ENCODE measurements around the gene KRT80. TPM values are rescaled to one million over a fixed set of nuclear protein-coding genes. Genes with fewer than 3 reads are reported as not detected.

Gene KRT80
- total RNA-seq, 4 donors from 2014 or later, result 0.16 to 0.54 (median 0.31) TPM; not detected in 1

DNA sequence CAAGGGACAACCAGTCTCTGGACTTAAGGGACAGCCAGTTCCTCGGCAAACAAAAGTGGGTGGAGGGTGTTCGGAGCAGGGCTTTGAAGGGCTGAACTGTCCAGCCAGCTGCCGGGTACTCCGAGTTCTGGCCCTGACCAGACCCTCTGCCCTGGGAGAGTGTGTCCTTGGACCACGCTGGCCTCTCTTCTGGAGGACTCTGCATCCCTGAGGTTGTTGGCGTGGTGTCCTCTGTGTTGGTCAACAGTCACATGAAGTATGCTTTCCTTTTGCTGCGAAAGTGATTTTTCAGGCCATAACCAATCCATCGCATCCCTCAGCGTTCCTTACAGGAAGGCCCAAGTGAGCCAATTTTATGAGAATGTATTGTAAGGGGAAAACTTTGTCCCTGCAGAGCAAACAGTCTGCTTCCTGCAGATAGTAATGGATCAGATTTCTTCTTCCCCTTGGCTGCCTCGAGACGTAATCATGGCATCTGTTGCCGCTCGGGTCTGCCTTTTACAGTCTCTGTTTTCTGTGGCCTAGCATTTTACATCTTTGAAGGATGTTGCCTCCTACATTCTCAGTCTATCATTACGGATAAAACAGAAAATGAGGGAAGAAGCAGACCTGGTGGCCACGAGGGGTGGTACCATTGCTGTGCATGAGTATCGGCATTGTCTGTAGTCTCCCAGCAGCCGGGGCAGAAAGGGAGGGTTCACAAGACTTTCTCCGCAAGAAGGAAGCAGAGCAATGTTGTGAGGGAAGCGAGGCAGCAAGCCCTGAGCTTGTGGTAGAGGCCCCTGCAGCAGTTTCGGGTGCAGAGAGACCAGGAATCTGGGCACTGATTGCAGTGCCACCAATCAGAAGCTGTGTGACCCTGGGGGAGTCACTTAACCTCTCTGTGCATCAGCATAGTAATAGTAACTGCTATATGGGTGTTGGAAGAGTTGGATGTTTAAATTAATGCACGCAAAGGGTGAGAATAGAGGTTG, 64.9 kb downstream of the KRT80 start:
- ATAC-seq, result peak; percentile 64
- peaks cover 19% of the 10 kb centered on the region for H3K27me3 ChIP-seq
- TF ChIP-seq, protein P1, sequence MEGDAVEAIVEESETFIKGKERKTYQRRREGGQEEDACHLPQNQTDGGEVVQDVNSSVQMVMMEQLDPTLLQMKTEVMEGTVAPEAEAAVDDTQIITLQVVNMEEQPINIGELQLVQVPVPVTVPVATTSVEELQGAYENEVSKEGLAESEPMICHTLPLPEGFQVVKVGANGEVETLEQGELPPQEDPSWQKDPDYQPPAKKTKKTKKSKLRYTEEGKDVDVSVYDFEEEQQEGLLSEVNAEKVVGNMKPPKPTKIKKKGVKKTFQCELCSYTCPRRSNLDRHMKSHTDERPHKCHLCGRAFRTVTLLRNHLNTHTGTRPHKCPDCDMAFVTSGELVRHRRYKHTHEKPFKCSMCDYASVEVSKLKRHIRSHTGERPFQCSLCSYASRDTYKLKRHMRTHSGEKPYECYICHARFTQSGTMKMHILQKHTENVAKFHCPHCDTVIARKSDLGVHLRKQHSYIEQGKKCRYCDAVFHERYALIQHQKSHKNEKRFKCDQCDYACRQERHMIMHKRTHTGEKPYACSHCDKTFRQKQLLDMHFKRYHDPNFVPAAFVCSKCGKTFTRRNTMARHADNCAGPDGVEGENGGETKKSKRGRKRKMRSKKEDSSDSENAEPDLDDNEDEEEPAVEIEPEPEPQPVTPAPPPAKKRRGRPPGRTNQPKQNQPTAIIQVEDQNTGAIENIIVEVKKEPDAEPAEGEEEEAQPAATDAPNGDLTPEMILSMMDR (IDR thresholded peaks at IDR 0.05), result no peak
- no peak for TF ChIP-seq POLR2AphosphoS5 (IDR thresholded peaks at IDR 0.05)
- TF ChIP-seq POLR2A (IDR thresholded peaks at IDR 0.05), result no peak
- TF ChIP-seq EP300 (IDR thresholded peaks at IDR 0.05), result no peak
- peak overlapping the region in 3 of 4 donors; percentile 46 to 69 (median 51) for H3K27ac ChIP-seq
- no peaks in the 10 kb centered on the region for H3K36me3 ChIP-seq
- WGBS, 2 donors (ENCODE audit: low coverage in 1 of 2), result 49 to 72% methylated on average over 9 to 14 of the region's 21 CpGs
- H3K4me3 ChIP-seq, result no peak overlapping the region
- H3K9me3 ChIP-seq, result no peaks in the 10 kb centered on the region
- peaks cover 0 to 8% (median 0%) of the 10 kb centered on the region in 3 donors for H3K4me1 ChIP-seq

DNA sequence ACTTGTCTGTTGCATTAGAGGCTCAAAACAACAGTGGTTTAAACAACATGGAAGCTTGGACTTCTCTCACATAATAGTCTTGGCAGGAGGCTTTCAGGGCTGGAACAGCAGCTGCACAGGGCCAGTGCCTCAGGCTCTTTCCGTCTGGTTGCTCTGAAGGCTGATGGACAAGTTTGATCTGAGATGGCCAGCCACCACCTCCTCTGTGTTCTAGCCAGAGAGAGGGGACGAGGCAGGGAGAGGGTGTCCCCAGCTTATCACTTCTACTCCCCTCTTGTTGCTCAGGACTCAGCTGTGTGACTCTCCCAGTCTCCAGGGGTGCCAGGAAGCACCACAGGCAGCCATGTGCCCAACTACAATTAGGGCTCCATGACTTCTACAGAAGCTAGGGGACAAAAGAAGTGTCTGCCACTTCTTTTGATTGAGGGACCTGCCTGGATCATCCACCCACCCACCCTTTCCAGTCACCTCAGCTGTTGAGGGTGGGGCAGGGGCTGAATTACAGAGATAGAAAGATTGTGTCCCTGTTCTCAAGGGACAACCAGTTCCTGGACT, 65.7 kb downstream of the KRT80 start:
- Histone ChIP-seq H3K36me3 (no peaks in the 10 kb centered on the region), H3K4me1 (peaks cover 0 to 14% (median 3%) of the 10 kb centered on the region in 3 donors), H3K27ac (peak overlapping the region in 3 of 4 donors; percentile 46 to 69 (median 51)), H3K27me3 (peaks cover 27% of the 10 kb centered on the region), H3K4me3 (no peak overlapping the region), H3K9me3 (no peaks in the 10 kb centered on the region)
- 86% methylated on average over 1 of the region's 2 CpGs; no CpG with 5 or more reads in 1 of the 2 donors for WGBS, 2 donors (ENCODE audit: low coverage in 1 of 2)
- TF ChIP-seq EP300 (IDR thresholded peaks at IDR 0.05) (no peak), POLR2AphosphoS5 (IDR thresholded peaks at IDR 0.05) (no peak), POLR2A (IDR thresholded peaks at IDR 0.05) (no peak)
- TF ChIP-seq, protein P1 (IDR thresholded peaks at IDR 0.05), result no peak
- ATAC-seq, result no peak

DNA sequence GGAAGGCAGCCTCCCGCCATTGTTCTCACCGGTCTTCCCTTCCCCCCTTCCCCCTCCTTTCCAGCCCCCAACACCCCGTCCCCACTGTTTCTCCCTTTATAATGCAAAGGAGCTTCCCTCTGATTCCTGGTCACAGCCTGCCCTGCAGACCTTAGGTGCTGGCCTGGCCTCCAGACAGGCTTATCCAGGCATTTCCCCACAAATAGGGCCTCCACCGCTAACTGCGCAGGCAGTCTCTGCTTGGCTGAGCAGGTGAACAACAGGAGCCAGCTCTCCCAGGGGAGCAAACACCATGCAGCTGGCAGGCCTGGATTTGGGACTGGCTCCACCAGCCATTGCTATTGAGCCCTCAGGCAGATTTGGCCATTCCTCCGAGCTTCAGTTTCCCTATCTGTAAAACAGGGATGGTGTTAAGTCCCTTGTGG, 66.3 kb downstream of the KRT80 start:
- Histone ChIP-seq H3K4me1 (peaks cover 0 to 14% (median 3%) of the 10 kb centered on the region in 3 donors), H3K9me3 (no peaks in the 10 kb centered on the region), H3K4me3 (no peak overlapping the region), H3K27ac (peak overlapping the region in 2 of 4 donors; percentile 46 to 69), H3K36me3 (no peaks in the 10 kb centered on the region), H3K27me3 (peaks cover 33% of the 10 kb centered on the region)
- WGBS, 2 donors (ENCODE audit: low coverage in 1 of 2), result 75% methylated on average over 3 of the region's 6 CpGs; no CpG with 5 or more reads in 1 of the 2 donors
- no peak for ATAC-seq
- TF ChIP-seq, protein P1 (IDR thresholded peaks at IDR 0.05), result no peak
- TF ChIP-seq POLR2A (IDR thresholded peaks at IDR 0.05) (no peak), POLR2AphosphoS5 (IDR thresholded peaks at IDR 0.05) (no peak)

DNA sequence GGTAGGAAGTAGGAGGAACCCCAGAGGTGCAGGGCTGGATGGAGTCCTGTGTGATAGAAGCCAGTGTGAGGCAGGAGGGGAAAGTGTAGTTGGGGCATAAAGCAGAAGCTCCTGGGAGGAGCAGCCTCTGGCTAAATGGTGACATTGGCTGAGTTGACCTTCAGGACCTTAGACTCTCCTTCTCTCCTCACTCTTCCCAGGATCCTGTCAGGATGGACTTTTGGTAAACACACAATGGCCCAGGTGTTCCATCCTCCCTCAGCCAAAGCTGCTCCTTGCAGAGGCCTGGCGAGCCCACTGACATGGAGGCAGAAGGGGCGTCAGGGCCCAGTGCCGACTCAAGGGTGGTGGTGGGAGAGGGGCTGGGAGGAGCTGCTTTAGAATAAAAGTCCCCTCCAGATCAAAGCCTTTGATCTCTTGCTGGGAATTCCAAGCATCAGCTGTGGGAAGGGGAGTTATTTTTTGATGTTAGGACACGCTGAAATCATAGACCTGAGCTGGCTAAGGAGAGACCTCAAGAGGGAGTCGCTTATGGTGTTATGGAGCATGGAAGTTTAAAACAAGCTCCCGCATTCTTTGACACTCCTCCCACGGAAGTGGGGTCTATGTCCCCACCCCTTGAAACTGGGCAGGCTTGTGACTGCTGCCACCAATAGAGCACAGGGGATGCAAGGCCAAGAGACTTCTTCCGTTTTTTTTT, 68.2 kb downstream of the KRT80 start:
- Histone ChIP-seq H3K27me3 (peaks cover 48% of the 10 kb centered on the region), H3K9me3 (no peaks in the 10 kb centered on the region), H3K4me1 (peaks cover 0 to 20% (median 3%) of the 10 kb centered on the region in 3 donors), H3K27ac (no peak overlapping the region), H3K36me3 (no peaks in the 10 kb centered on the region), H3K4me3 (no peak overlapping the region)
- 64 to 100% methylated on average over 1 to 8 of the region's 8 CpGs for WGBS, 2 donors (ENCODE audit: low coverage in 1 of 2)
- no peak for TF ChIP-seq POLR2AphosphoS5 (IDR thresholded peaks at IDR 0.05)
- no peak for TF ChIP-seq EP300 (IDR thresholded peaks at IDR 0.05)
- no peak for TF ChIP-seq POLR2A (IDR thresholded peaks at IDR 0.05)
- TF ChIP-seq, protein P1 (IDR thresholded peaks at IDR 0.05), result no peak
- no peak for ATAC-seq
